DND-41 (cell line): ENCODE results near the gene ERGIC3.

ENCODE experiments used
- ATAC-seq: fragments of 200-7000 bp; cut with Tn5 transposase; 3 replicates; pipeline ENCODE4 v1.9.1; 2021; ENCODE audit warnings: low read depth; ENCODE audit not compliant: insufficient read depth
- DNase-seq: peaks from one replicate; pipeline ENCODE4 v3.0.0-alpha.2; 2020
- H2AFZ ChIP-seq: 2 replicates; pipeline ENCODE4 v1.6.0; 2012; ENCODE audit warnings: low read depth, low read length
- H3K27ac ChIP-seq: 2 replicates; pipeline ENCODE4 v1.5.1; 2012; ENCODE audit warnings: low read length, inconsistent platforms
- H3K27me3 ChIP-seq: fragments of 200-600 bp; sonication (generic); 2 replicates; pipeline ENCODE4 v1.6.0; 2012; ENCODE audit warnings: low read length, mild to moderate bottlenecking, inconsistent platforms; ENCODE audit not compliant: insufficient read depth, poor library complexity
- H3K36me3 ChIP-seq: 2 replicates; pipeline ENCODE4 v1.5.1; 2012; ENCODE audit warnings: low read length, inconsistent platforms; ENCODE audit not compliant: insufficient read depth
- H3K4me1 ChIP-seq: 2 replicates; pipeline ENCODE4 v1.5.1; 2012; ENCODE audit warnings: mild to moderate bottlenecking, low read length; ENCODE audit not compliant: insufficient read depth
- H3K4me2 ChIP-seq: 2 replicates; pipeline ENCODE4 v1.6.0; 2012; ENCODE audit warnings: mild to moderate bottlenecking, moderate library complexity, low read length, inconsistent platforms; ENCODE audit not compliant: insufficient read depth
- H3K4me3 ChIP-seq, 2 experiments: fragments of 200-600 bp in 1 of 2; shearing (Covaris generic) in 1 of 2; 2 replicates each; pipeline ENCODE4 v1.5.1; 2012 to 2016; ENCODE audit warnings: inconsistent platforms in 2 of 2, low read length in 2 of 2, mild to moderate bottlenecking in 2 of 2, low read depth in 1 of 2, moderate library complexity in 1 of 2
- H3K79me2 ChIP-seq: 2 replicates; pipeline ENCODE4 v1.6.0; 2012; ENCODE audit warnings: low read length, inconsistent platforms; ENCODE audit not compliant: insufficient read depth
- H3K9ac ChIP-seq: 2 replicates; pipeline ENCODE4 v1.6.0; 2012; ENCODE audit warnings: low read depth, mild to moderate bottlenecking, inconsistent platforms, low read length, moderate library complexity
- H3K9me3 ChIP-seq: 2 replicates; pipeline ENCODE4 v1.5.1; 2012; ENCODE audit warnings: low read length, moderate library complexity, mild to moderate bottlenecking, inconsistent platforms; ENCODE audit not compliant: insufficient read depth, severe bottlenecking
- H4K20me1 ChIP-seq: 2 replicates; pipeline ENCODE4 v1.6.0; 2012; ENCODE audit warnings: low read length; ENCODE audit not compliant: insufficient read depth
- EZH2 ChIP-seq: IDR thresholded peaks from 3 replicates; pipeline ENCODE4 v1.6.1; 2012; ENCODE audit warnings: borderline replicate concordance, low read depth, mild to moderate bottlenecking, moderate library complexity, low read length, inconsistent platforms; ENCODE audit not compliant: severe bottlenecking
- TF ChIP-seq, protein P1 (sequence below): IDR thresholded peaks from 2 replicates; pipeline ENCODE4 v1.5.1; 2012; ENCODE audit warnings: borderline replicate concordance, low read length, moderate library complexity, mild to moderate bottlenecking; ENCODE audit not compliant: poor library complexity, severe bottlenecking; ENCODE audit errors: extremely low read depth

Gene ERGIC3

GRCh38 chr20:35561268-35561667 lies 19.4 kb downstream of the ERGIC3 start:
- no peaks in the 10 kb centered on the region for H3K79me2 ChIP-seq
- peaks cover 20% of the 10 kb centered on the region for H3K36me3 ChIP-seq
- H3K27ac ChIP-seq: no peak overlapping the region
- no peaks in the 10 kb centered on the region for H4K20me1 ChIP-seq
- no peak overlapping the region for H3K4me2 ChIP-seq
- H3K4me1 ChIP-seq: no peaks in the 10 kb centered on the region
- no peak overlapping the region for H3K9ac ChIP-seq
- H2AFZ ChIP-seq: no peak overlapping the region
- TF ChIP-seq, protein P1, sequence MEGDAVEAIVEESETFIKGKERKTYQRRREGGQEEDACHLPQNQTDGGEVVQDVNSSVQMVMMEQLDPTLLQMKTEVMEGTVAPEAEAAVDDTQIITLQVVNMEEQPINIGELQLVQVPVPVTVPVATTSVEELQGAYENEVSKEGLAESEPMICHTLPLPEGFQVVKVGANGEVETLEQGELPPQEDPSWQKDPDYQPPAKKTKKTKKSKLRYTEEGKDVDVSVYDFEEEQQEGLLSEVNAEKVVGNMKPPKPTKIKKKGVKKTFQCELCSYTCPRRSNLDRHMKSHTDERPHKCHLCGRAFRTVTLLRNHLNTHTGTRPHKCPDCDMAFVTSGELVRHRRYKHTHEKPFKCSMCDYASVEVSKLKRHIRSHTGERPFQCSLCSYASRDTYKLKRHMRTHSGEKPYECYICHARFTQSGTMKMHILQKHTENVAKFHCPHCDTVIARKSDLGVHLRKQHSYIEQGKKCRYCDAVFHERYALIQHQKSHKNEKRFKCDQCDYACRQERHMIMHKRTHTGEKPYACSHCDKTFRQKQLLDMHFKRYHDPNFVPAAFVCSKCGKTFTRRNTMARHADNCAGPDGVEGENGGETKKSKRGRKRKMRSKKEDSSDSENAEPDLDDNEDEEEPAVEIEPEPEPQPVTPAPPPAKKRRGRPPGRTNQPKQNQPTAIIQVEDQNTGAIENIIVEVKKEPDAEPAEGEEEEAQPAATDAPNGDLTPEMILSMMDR: peak; percentile 56
- TF ChIP-seq EZH2: no peak
- no peak overlapping the region for H3K4me3 ChIP-seq
- ATAC-seq: peak; percentile 54; the same call in 1 of the 3 replicates
- no peaks in the 10 kb centered on the region for H3K9me3 ChIP-seq
- peak; percentile 32 for DNase-seq
- no peaks in the 10 kb centered on the region for H3K27me3 ChIP-seq

- no peak overlapping the region for H3K4me3 ChIP-seq
- DNase-seq: no peak
- no peaks in the 10 kb centered on the region for H3K4me1 ChIP-seq
- no peaks in the 10 kb centered on the region for H3K9me3 ChIP-seq
- H3K79me2 ChIP-seq: no peaks in the 10 kb centered on the region
- no peaks in the 10 kb centered on the region for H4K20me1 ChIP-seq
- no peak for ATAC-seq
- peaks cover 16% of the 10 kb centered on the region for H3K36me3 ChIP-seq
- H3K27me3 ChIP-seq: no peaks in the 10 kb centered on the region
- no peak overlapping the region for H2AFZ ChIP-seq
- no peak for TF ChIP-seq EZH2
- TF ChIP-seq, protein P1: no peak
- H3K27ac ChIP-seq: no peak overlapping the region
- no peak overlapping the region for H3K4me2 ChIP-seq
- H3K9ac ChIP-seq: no peak overlapping the region
These were observed 19.8 kb downstream of the ERGIC3 start for GRCh38 chr20:35561671-35562070.

DNA sequence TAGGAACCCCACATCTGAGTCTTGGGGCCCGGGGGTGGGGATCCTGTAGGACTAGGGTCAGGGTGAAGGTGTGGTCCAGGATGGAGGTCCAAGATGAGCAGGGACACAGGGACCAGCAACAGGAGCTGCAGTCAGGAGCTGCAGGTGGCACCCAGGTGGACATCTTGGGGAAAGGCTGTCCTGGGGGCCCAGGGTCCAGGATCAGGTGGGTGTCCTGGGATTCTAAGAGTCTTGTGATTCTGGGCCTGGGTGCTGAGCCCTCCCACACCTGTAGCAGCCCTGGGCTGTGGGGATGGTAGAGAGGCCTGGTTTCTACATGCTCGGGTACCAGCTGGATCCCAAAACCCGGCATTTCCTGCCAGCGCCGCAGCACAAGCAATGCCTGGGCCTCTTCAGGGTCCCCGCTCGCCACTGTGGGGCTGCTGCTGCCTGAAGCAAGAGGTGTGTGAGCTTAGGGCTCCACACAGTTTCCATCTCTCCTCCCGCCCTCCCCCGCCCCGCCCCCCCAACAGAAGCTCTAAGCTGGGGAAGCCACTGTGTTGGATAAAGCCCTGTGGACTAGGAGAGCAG lies 20.7 kb downstream of the ERGIC3 start:
- no peak for ATAC-seq

More for the DNA sequence above, 20.7 kb downstream of the ERGIC3 start:
- DNase-seq: no peak
- Histone ChIP-seq H3K4me2 (no peak overlapping the region), H2AFZ (no peak overlapping the region), H3K36me3 (peaks cover 7% of the 10 kb centered on the region), H3K79me2 (no peaks in the 10 kb centered on the region), H3K27me3 (no peaks in the 10 kb centered on the region), H3K9me3 (no peaks in the 10 kb centered on the region), H3K4me3 (no peak overlapping the region), H3K27ac (no peak overlapping the region), H3K4me1 (no peaks in the 10 kb centered on the region), H4K20me1 (no peaks in the 10 kb centered on the region), H3K9ac (no peak overlapping the region)
- TF ChIP-seq, protein P1: no peak
- TF ChIP-seq EZH2: no peak
